Naive thymus-derived CD4-positive, alpha-beta T cell (primary cell): ENCODE measurements around the gene ROBO2. TPM values are rescaled to one million over a fixed set of nuclear protein-coding genes. Genes with fewer than 3 reads are reported as not detected.

Experiments
- ATAC-seq: fragments of 150-1000 bp; cut with Tn5 transposase; 2 replicates; pipeline ENCODE4 v1.10.0; 2021; ENCODE audit warnings: mild to moderate bottlenecking, moderate library complexity
- CTCF ChIA-PET: fragments of 350-600 bp; sonication (Branson Sonifier 250); formaldehyde crosslinking; loops from one replicate; lab custom pipeline; 2021; ENCODE audit warnings: antibody characterized with exemption; lab: Charles Lee
- POLR2A ChIA-PET: fragments of 350-600 bp; sonication (Branson Sonifier 250); formaldehyde crosslinking; loops from one replicate; lab custom pipeline; 2021; ENCODE audit warnings: antibody characterized with exemption, inconsistent platforms; lab: Charles Lee
- DNase-seq, 9 donors: peaks; one replicate each; pipeline versions ENCODE4 v3.0.0 to v3.0.0-alpha.2; 2020 to 2022; ENCODE audit warnings: mixed read lengths in 1 of 9
- H3K27ac ChIP-seq: one replicate; pipeline ENCODE4 v1.7.0; 2013; ENCODE audit warnings: mild to moderate bottlenecking, low read depth, low read length, moderate library complexity
- H3K27me3 ChIP-seq, 2 donors: one replicate each; pipeline ENCODE4 v1.7.0; 2013; ENCODE audit warnings: low read length in 2 of 2, mild to moderate bottlenecking in 2 of 2, moderate library complexity in 2 of 2; ENCODE audit not compliant: control insufficient read depth in 2 of 2, insufficient read depth in 2 of 2
- H3K36me3 ChIP-seq, 3 experiments: 1 replicate in 2 of 3; 2 replicates in 1 of 3; pipeline ENCODE4 v1.7.0; 2013; ENCODE audit warnings: low read length in 3 of 3, mild to moderate bottlenecking in 3 of 3, moderate library complexity in 1 of 3; ENCODE audit not compliant: insufficient read depth in 3 of 3, control insufficient read depth in 2 of 3
- H3K4me1 ChIP-seq, 2 donors: one replicate each; pipeline ENCODE4 v1.7.0; 2013; ENCODE audit warnings: low read length in 2 of 2, mild to moderate bottlenecking in 2 of 2, moderate library complexity in 1 of 2; ENCODE audit not compliant: control insufficient read depth in 2 of 2, insufficient read depth in 2 of 2
- H3K4me3 ChIP-seq: 2 replicates; pipeline ENCODE4 v1.7.0; 2013; ENCODE audit warnings: mild to moderate bottlenecking, low read length
- H3K9me3 ChIP-seq, 3 experiments: 1 replicate in 2 of 3; 2 replicates in 1 of 3; pipeline ENCODE4 v1.7.0; 2013; ENCODE audit warnings: low read length in 3 of 3; ENCODE audit not compliant: control insufficient read depth in 2 of 3
- H3K27ac Mint-ChIP-seq, 9 donors: one replicate each; pipeline ENCODE4 v1.8.0; 2020 to 2022; ENCODE audit warnings: mixed read lengths in 9 of 9, mild to moderate bottlenecking in 8 of 9, moderate library complexity in 5 of 9, inconsistent platforms in 2 of 9
- H3K27me3 Mint-ChIP-seq, 5 donors: one replicate each; pipeline ENCODE4 v1.8.0; 2021 to 2022; ENCODE audit warnings: mixed read lengths in 5 of 5, mild to moderate bottlenecking in 1 of 5
- H3K36me3 Mint-ChIP-seq, 5 donors: one replicate each; pipeline ENCODE4 v1.8.0; 2020 to 2022; ENCODE audit warnings: mixed read lengths in 5 of 5, mild to moderate bottlenecking in 3 of 5, inconsistent platforms in 1 of 5
- H3K4me1 Mint-ChIP-seq, 7 donors: one replicate each; pipeline ENCODE4 v1.8.0; 2020 to 2022; ENCODE audit warnings: mixed read lengths in 7 of 7, mild to moderate bottlenecking in 3 of 7, inconsistent platforms in 1 of 7
- H3K4me3 Mint-ChIP-seq, 10 donors: one replicate each; pipeline ENCODE4 v1.8.0; 2020 to 2022; ENCODE audit warnings: mild to moderate bottlenecking in 10 of 10, mixed read lengths in 10 of 10, moderate library complexity in 6 of 10, inconsistent platforms in 2 of 10
- H3K9me3 Mint-ChIP-seq, 11 donors: one replicate each; pipeline ENCODE4 v1.8.0; 2020 to 2022; ENCODE audit warnings: mixed read lengths in 11 of 11, mild to moderate bottlenecking in 4 of 11, inconsistent platforms in 1 of 11, moderate library complexity in 1 of 11
- intact Hi-C, 2 donors: fragments of 100-400 bp; cut with micrococcal nuclease; formaldehyde crosslinking; loops; one replicate each; pipeline ENCODE4 v1.15.1; 2023
- polyA plus RNA-seq, 2 donors: library from polyadenylated mRNA; unstranded; fragments of 300-500 nt; fragmentation: Illumina TruSeq; gene quantifications; one replicate each; pipeline ENCODE4 v1.2.3, GENCODE V29; 2021
- total RNA-seq, 6 experiments: library from RNA in 5 of 6; stranded (reverse) in 5 of 6; gene quantifications; 1 replicate in 5 of 6; 2 replicates in 1 of 6; pipeline ENCODE4 v1.2.3 and lab custom pipeline; 2021 to 2026

ROBO2 gene
- total and polyA plus RNA-seq, 7 experiments from 2014 or later, result not detected

DNA sequence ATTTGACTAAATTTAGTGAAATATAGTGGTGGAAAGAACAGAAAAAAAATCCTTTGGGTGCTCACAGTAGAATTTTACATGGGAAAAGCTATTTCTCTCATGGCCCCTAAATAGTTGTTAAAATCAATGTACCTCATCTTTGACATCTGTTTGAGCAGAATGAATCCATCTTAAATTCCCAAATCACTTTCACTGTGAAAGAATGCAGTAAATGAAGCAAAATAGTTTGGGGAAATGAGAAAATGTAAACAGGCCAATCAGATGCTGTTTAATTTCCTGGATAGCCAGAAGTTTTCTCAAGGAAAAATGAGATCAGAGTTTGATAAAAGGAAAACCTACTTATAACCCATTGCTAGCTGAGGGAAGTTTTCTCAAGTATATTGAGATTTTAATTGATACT is 406.9 kb downstream of the ROBO2 start:
- no peak overlapping the region for H3K4me3 ChIP-seq
- H3K9me3 ChIP-seq, result no peaks in the 10 kb centered on the region
- Mint-ChIP-seq H3K4me1 (no peaks in the 10 kb centered on the region), H3K27me3 (no peaks in the 10 kb centered on the region), H3K36me3 (no peaks in the 10 kb centered on the region), H3K9me3 (peaks cover 0 to 10% (median 4%) of the 10 kb centered on the region in 11 donors), H3K4me3 (no peak overlapping the region), H3K27ac (no peak overlapping the region)
- no peaks in the 10 kb centered on the region for H3K27me3 ChIP-seq
- intact Hi-C loops, result no loop called here
- ATAC-seq (no peak), DNase-seq (no peak)
- no peaks in the 10 kb centered on the region for H3K36me3 ChIP-seq
- no peaks in the 10 kb centered on the region for H3K4me1 ChIP-seq
- H3K27ac ChIP-seq, result no peak overlapping the region
- POLR2A ChIA-PET, result no interaction called here
- CTCF ChIA-PET, result no interaction called here

DNA sequence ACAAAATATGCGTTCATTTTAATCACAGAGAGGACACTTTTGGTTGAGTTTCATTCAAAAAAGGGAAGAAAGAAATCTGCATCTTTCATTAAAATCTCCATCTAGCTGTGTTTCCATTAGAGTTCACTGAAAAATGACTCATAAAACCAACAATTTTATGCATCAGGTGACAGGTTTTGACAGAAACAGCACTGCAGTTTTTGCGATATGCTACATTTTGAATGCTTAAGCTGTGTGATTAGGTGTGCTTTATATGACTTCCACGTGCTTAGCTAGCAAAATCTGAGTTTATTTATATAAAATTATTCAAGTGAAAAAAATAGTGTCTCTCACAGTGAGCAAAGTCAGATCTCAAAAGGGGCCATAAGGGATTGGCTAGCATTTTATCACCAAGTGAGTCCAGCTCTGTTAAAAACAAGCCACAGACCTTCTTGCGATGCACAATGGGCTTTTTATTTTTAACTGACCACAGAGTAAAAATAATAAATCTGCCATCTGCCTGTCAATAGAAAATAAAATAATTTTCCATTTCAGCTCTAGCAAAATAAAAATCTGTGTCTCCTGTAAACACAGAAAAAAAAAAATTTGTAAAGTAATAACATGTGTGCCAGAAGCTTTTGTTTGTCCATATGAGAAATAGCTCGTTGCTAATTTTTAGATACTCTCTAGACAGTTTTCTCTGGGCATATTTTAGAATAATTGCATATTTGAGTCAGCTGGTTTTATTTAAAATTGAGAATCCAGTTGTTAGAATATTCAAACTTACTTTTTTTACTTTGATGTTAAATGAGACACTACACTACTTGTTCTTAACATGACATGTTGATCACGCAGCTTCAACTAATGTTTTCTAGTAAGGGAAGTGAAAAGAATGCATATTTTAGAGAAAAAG is 409.8 kb downstream of the ROBO2 start:
- intact Hi-C loops, result no loop called here
- Mint-ChIP-seq H3K27ac (no peak overlapping the region), H3K4me3 (no peak overlapping the region), H3K9me3 (peaks cover 0 to 15% (median 4%) of the 10 kb centered on the region in 11 donors), H3K4me1 (no peaks in the 10 kb centered on the region), H3K27me3 (no peaks in the 10 kb centered on the region), H3K36me3 (no peaks in the 10 kb centered on the region)
- DNase-seq (no peak), ATAC-seq (no peak)
- CTCF ChIA-PET, result no interaction called here
- POLR2A ChIA-PET, result no interaction called here
- no peak overlapping the region for H3K4me3 ChIP-seq
- H3K36me3 ChIP-seq, result no peaks in the 10 kb centered on the region
- H3K27ac ChIP-seq, result no peak overlapping the region
- no peaks in the 10 kb centered on the region for H3K27me3 ChIP-seq
- no peaks in the 10 kb centered on the region for H3K4me1 ChIP-seq
- no peaks in the 10 kb centered on the region for H3K9me3 ChIP-seq

- H3K27me3 ChIP-seq, result no peaks in the 10 kb centered on the region
- no peak for ATAC-seq
- H3K4me1 Mint-ChIP-seq, result no peaks in the 10 kb centered on the region
- no peak overlapping the region for H3K27ac Mint-ChIP-seq
- no peak for DNase-seq
- no peaks in the 10 kb centered on the region for H3K9me3 ChIP-seq
- no peak overlapping the region for H3K4me3 Mint-ChIP-seq
- no peaks in the 10 kb centered on the region for H3K36me3 ChIP-seq
- H3K4me1 ChIP-seq, result no peaks in the 10 kb centered on the region
- no peak overlapping the region for H3K4me3 ChIP-seq
- H3K9me3 Mint-ChIP-seq, result peaks cover 2 to 31% (median 6%) of the 10 kb centered on the region in 11 donors
- ChIA-PET CTCF (no interaction called here), POLR2A (no interaction called here)
- no peaks in the 10 kb centered on the region for H3K36me3 Mint-ChIP-seq
- intact Hi-C loops, result no loop called here
- no peaks in the 10 kb centered on the region for H3K27me3 Mint-ChIP-seq
- no peak overlapping the region for H3K27ac ChIP-seq
Measured at GRCh38 chr3:77456431-77456830, 416.5 kb downstream of the ROBO2 start.

DNA sequence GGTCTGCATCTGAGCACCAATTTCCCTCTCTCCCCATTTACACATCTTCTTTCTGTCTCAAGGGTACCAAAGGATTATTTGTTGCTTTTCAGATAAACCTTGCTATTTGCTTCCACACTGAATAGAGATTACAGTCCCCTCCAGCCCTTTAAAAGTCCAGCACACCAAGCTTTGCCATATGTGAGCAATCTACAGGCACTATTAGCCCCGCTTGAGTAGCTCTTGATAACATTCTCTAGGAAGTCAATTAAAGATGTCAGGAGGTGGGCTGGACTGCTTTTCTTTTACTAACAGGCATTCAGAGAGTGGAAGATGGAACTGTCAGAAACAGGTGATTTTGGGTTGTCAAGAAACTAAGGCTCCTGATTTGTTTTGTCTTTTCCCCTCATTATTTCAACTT is 417.0 kb downstream of the ROBO2 start:
- Mint-ChIP-seq H3K4me3 (no peak overlapping the region), H3K27ac (no peak overlapping the region), H3K4me1 (no peaks in the 10 kb centered on the region), H3K27me3 (no peaks in the 10 kb centered on the region), H3K36me3 (no peaks in the 10 kb centered on the region), H3K9me3 (peaks cover 2 to 30% (median 6%) of the 10 kb centered on the region in 11 donors)
- no peaks in the 10 kb centered on the region for H3K36me3 ChIP-seq
- ChIA-PET POLR2A (no interaction called here), CTCF (interaction anchor here (0.6 kb wide), 1 partner anchor 15 kb away, joined by 3 read pairs; no protein-coding TSS in a partner anchor)
- DNase-seq (no peak), ATAC-seq (no peak)
- H3K27me3 ChIP-seq, result no peaks in the 10 kb centered on the region
- intact Hi-C loops, result no loop called here
- H3K4me3 ChIP-seq, result no peak overlapping the region
- no peak overlapping the region for H3K27ac ChIP-seq
- no peaks in the 10 kb centered on the region for H3K4me1 ChIP-seq
- no peaks in the 10 kb centered on the region for H3K9me3 ChIP-seq

DNA sequence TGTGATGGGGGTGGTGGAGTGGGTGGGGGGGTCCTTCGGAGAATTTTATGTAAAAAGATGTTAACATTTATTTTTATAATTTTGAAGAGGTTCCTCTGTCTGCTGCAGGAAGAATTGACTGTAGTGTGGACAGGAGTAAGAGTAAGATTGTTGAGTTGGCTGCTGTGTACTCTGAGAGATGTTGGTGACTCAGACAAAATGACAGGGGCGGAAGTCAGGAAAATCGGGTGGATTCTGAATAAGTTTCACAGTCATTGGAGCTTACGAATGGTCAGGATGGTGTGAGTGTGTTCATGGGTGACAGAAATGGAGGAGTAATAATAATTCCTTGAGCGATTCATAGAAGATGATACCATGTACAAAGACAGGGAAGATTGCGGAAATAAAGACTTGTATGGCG is 420.0 kb downstream of the ROBO2 start:
- H3K27me3 ChIP-seq, result no peaks in the 10 kb centered on the region
- no peak for ATAC-seq
- Mint-ChIP-seq H3K9me3 (peaks cover 0 to 24% (median 5%) of the 10 kb centered on the region in 11 donors), H3K4me3 (no peak overlapping the region), H3K36me3 (peaks cover 0 to 4% (median 0%) of the 10 kb centered on the region in 5 donors), H3K4me1 (no peaks in the 10 kb centered on the region), H3K27me3 (no peaks in the 10 kb centered on the region), H3K27ac (no peak overlapping the region)
- no peaks in the 10 kb centered on the region for H3K9me3 ChIP-seq
- H3K4me1 ChIP-seq, result no peaks in the 10 kb centered on the region
- ChIA-PET POLR2A (no interaction called here), CTCF (no interaction called here)
- intact Hi-C loops, result no loop called here
- H3K4me3 ChIP-seq, result no peak overlapping the region
- no peak overlapping the region for H3K27ac ChIP-seq
- DNase-seq, result no peak
- no peaks in the 10 kb centered on the region for H3K36me3 ChIP-seq

- H3K9me3 Mint-ChIP-seq, result peaks cover 0 to 24% (median 6%) of the 10 kb centered on the region in 11 donors
- Histone ChIP-seq H3K27me3 (no peaks in the 10 kb centered on the region), H3K36me3 (no peaks in the 10 kb centered on the region), H3K9me3 (no peaks in the 10 kb centered on the region), H3K27ac (no peak overlapping the region), H3K4me1 (no peaks in the 10 kb centered on the region), H3K4me3 (no peak overlapping the region)
- ChIA-PET POLR2A (no interaction called here), CTCF (no interaction called here)
- peaks cover 0 to 4% (median 0%) of the 10 kb centered on the region in 5 donors for H3K36me3 Mint-ChIP-seq
- H3K27me3 Mint-ChIP-seq, result no peaks in the 10 kb centered on the region
- DNase-seq (no peak), ATAC-seq (no peak)
- intact Hi-C loops, result no loop called here
- H3K27ac Mint-ChIP-seq, result no peak overlapping the region
- no peak overlapping the region for H3K4me3 Mint-ChIP-seq
- no peaks in the 10 kb centered on the region for H3K4me1 Mint-ChIP-seq
Measured at GRCh38 chr3:77460326-77460725, 420.4 kb downstream of the ROBO2 start.

DNA sequence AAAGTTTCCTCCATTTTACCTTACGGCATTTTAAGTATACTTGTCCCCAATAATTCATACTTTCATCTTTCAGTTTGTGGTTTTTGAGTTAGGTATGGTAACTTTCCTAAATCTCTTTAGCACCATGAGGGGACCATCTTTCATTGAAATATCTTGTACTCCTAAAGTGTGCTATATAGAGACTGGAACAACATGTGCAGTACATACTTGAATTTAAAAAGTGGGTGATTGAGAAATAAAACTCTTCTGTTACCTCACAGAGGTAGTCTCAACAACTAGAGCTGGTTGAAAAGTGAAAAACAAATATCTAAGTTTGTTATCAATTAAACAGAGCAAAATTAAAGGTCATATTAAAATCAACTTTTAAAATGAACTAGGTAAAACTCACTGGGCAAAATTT is 423.1 kb downstream of the ROBO2 start:
- ChIA-PET CTCF (no interaction called here), POLR2A (no interaction called here)
- H3K27ac ChIP-seq, result no peak overlapping the region
- Mint-ChIP-seq H3K36me3 (peaks cover 0 to 4% (median 0%) of the 10 kb centered on the region in 5 donors), H3K9me3 (peaks cover 3 to 36% (median 9%) of the 10 kb centered on the region in 11 donors), H3K27ac (no peak overlapping the region), H3K4me3 (no peak overlapping the region), H3K27me3 (no peaks in the 10 kb centered on the region), H3K4me1 (no peaks in the 10 kb centered on the region)
- H3K9me3 ChIP-seq, result no peaks in the 10 kb centered on the region
- no peak overlapping the region for H3K4me3 ChIP-seq
- no peaks in the 10 kb centered on the region for H3K36me3 ChIP-seq
- H3K27me3 ChIP-seq, result no peaks in the 10 kb centered on the region
- intact Hi-C loops, result no loop called here
- DNase-seq (no peak), ATAC-seq (no peak)
- no peaks in the 10 kb centered on the region for H3K4me1 ChIP-seq
